Measurements from ENCODE around the gene ATG14.

DNA sequence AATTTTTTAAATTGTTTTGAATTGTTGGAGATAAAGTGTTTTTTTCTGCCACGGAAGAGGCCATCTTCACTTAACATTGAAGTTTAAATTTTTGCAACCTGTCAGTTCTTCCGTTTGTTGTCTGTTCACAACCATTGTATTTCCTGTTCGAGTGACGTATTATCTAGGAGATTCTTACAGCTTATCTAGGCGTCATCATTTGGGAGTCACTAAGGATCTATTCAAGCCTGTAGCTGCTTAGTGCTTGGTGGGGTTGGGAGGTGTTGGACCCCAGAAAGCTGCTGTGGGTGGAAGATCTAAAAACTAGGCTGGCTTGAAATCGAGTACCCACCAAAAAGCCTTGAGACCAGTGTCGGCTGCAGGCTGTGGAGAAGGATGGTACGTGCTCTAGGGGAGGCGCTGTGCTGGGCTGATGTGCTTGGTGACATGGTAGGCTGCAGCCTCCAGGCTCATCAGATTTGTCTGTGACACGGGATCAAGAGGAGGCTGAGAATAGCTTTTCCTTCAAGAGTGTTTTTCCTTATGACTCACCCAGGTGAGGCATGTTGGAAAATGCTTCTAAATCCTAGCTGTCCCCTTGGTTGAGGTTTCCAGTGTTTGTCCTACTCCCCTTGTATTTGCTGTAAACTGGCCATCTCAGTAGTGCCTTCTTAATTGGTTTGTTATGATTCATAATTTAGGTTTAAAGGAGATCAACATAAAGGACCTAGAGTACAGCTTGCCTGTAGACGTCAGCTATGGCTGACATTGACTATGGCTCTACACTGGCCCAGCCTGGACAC is 57.8 kb downstream of the ATG14 start:
- TF ChIP-seq, protein P1, sequence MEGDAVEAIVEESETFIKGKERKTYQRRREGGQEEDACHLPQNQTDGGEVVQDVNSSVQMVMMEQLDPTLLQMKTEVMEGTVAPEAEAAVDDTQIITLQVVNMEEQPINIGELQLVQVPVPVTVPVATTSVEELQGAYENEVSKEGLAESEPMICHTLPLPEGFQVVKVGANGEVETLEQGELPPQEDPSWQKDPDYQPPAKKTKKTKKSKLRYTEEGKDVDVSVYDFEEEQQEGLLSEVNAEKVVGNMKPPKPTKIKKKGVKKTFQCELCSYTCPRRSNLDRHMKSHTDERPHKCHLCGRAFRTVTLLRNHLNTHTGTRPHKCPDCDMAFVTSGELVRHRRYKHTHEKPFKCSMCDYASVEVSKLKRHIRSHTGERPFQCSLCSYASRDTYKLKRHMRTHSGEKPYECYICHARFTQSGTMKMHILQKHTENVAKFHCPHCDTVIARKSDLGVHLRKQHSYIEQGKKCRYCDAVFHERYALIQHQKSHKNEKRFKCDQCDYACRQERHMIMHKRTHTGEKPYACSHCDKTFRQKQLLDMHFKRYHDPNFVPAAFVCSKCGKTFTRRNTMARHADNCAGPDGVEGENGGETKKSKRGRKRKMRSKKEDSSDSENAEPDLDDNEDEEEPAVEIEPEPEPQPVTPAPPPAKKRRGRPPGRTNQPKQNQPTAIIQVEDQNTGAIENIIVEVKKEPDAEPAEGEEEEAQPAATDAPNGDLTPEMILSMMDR (conservative IDR thresholded peaks at IDR 0.05), result no peak
- TF ChIP-seq ZFX (IDR thresholded peaks at IDR 0.05), result no peak
